Left ventricle myocardium inferior (tissue), 1 donor: ENCODE data around the gene ATP2C2. TPM values are rescaled to one million over a fixed set of nuclear protein-coding genes. Genes with fewer than 3 reads are reported as not detected.

Experiments
- DNase-seq: peaks from one replicate; pipeline ENCODE4 v3.0.0-alpha.2; 2020
- H3K27ac ChIP-seq: fragments of 200-600 bp; replicated peaks from 2 replicates; pipeline ENCODE4 v1.8.0; 2021
- H3K27me3 ChIP-seq: fragments of 200-600 bp; 2 replicates; pipeline ENCODE4 v1.8.0; 2021; ENCODE audit warnings: low read depth
- H3K36me3 ChIP-seq: fragments of 200-600 bp; 2 replicates; pipeline ENCODE4 v1.8.0; 2021
- H3K4me1 ChIP-seq: fragments of 200-600 bp; 2 replicates; pipeline ENCODE4 v1.8.0; 2021
- H3K4me3 ChIP-seq: fragments of 200-600 bp; 2 replicates; pipeline ENCODE4 v1.8.0; 2021; ENCODE audit warnings: mild to moderate bottlenecking, moderate library complexity
- H3K9me3 ChIP-seq: fragments of 200-600 bp; replicated peaks from 2 replicates; pipeline ENCODE4 v1.8.0; 2021
- intact Hi-C: fragments of 100-400 bp; cut with micrococcal nuclease; formaldehyde crosslinking; loops from one replicate; pipeline ENCODE4 v1.11.0; 2022
- total RNA-seq: library from RNA; stranded (reverse); fragmentation: NEBNext Ultra II Directional; extraction: Animal tissue kit (Norgen Biotek cat#: 25700); gene quantifications from one replicate; pipeline ENCODE4 v1.2.1, GENCODE V29; 2021
- TF ChIP-seq, protein P1 (sequence below): fragments of 200-600 bp; IDR thresholded peaks from 2 replicates; pipeline ENCODE4 v1.8.0; 2021; ENCODE audit warnings: antibody characterized with exemption, mild to moderate bottlenecking, borderline replicate concordance
- donor health status: DM: no; HTN: yes; CAD: no; lungs with severe emphysema.

ATP2C2 gene
- total RNA-seq, 1 donor from 2014 or later, result not detected

GRCh38 chr16:84378099-84378498, 9.8 kb downstream of the ATP2C2 start:
- no peak overlapping the region for H3K4me3 ChIP-seq
- TF ChIP-seq, protein P1, sequence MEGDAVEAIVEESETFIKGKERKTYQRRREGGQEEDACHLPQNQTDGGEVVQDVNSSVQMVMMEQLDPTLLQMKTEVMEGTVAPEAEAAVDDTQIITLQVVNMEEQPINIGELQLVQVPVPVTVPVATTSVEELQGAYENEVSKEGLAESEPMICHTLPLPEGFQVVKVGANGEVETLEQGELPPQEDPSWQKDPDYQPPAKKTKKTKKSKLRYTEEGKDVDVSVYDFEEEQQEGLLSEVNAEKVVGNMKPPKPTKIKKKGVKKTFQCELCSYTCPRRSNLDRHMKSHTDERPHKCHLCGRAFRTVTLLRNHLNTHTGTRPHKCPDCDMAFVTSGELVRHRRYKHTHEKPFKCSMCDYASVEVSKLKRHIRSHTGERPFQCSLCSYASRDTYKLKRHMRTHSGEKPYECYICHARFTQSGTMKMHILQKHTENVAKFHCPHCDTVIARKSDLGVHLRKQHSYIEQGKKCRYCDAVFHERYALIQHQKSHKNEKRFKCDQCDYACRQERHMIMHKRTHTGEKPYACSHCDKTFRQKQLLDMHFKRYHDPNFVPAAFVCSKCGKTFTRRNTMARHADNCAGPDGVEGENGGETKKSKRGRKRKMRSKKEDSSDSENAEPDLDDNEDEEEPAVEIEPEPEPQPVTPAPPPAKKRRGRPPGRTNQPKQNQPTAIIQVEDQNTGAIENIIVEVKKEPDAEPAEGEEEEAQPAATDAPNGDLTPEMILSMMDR, result no peak
- H3K27me3 ChIP-seq, result peaks cover 50% of the 10 kb centered on the region
- no peaks in the 10 kb centered on the region for H3K4me1 ChIP-seq
- no peaks in the 10 kb centered on the region for H3K9me3 ChIP-seq
- H3K36me3 ChIP-seq, result no peaks in the 10 kb centered on the region
- no peak for DNase-seq
- H3K27ac ChIP-seq, result no peak overlapping the region
- intact Hi-C loops, result no loop called here

DNA sequence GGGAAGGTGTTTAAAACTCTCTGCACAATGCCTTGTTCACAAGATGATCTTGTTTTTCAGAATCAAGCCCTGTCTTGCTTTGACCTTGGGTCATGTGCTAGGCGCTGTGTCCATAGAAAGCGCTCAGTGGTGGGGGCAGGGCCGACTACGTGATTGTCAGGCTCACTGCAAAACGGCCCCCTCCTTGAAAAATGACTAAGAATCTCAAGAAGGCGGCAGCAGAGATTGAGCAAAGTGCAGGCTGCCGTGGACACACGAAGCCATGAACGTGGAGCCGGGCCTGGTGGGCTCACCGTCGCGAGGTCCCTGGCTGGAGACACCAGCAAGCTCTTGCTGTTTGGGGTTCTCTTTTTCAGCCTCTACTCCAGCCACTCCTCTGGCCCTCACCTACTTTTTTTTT, 10.2 kb downstream of the ATP2C2 start:
- intact Hi-C loops, result no loop called here
- TF ChIP-seq, protein P1, result no peak
- no peaks in the 10 kb centered on the region for H3K4me1 ChIP-seq
- no peak for DNase-seq
- peaks cover 46% of the 10 kb centered on the region for H3K27me3 ChIP-seq
- H3K36me3 ChIP-seq, result no peaks in the 10 kb centered on the region
- no peak overlapping the region for H3K27ac ChIP-seq
- H3K4me3 ChIP-seq, result no peak overlapping the region
- H3K9me3 ChIP-seq, result no peaks in the 10 kb centered on the region

- Histone ChIP-seq H3K27ac (no peak overlapping the region), H3K4me1 (no peaks in the 10 kb centered on the region), H3K27me3 (peaks cover 40% of the 10 kb centered on the region), H3K9me3 (peaks cover 5% of the 10 kb centered on the region), H3K4me3 (no peak overlapping the region), H3K36me3 (no peaks in the 10 kb centered on the region)
- DNase-seq, result no peak
- intact Hi-C loops, result no loop called here
- TF ChIP-seq, protein P1, result no peak
Measured at GRCh38 chr16:84379008-84379708, 10.8 kb downstream of the ATP2C2 start.

DNA sequence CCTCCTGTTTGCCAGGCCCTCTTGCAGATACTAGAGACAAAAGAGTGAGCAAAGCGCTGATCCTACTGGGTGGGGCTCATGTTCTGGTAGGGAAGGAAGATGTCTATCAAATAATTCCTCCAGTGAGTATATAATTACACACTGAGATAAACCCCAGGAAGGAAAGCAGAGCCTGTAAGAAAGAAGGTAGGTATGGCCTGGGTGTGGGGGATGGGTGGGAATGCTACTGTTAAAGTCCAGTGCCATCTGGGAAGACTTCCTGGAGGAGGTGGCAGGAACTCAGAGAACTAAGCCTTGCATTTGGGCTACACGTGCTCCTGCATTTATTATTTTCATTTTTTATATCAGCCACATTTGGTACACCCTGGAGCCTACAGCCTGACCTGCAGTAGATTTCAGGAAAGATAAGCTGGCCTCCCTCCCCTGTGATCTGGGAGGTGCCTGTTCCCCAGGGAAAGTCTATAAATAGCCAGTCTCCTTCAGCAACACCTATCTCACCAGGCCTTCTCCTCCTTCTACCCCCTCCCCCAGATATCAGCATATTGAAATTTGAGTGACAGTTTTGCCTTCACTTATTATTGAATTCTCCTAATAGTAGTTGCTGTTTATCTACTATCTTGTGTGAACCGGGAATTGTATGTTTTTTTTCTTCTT, 11.5 kb downstream of the ATP2C2 start:
- no peak overlapping the region for H3K4me3 ChIP-seq
- H3K27me3 ChIP-seq, result peaks cover 33% of the 10 kb centered on the region
- H3K27ac ChIP-seq, result no peak overlapping the region
- H3K4me1 ChIP-seq, result no peaks in the 10 kb centered on the region
- no peak for DNase-seq
- TF ChIP-seq, protein P1, result no peak
- intact Hi-C loops, result no loop called here
- no peaks in the 10 kb centered on the region for H3K36me3 ChIP-seq
- H3K9me3 ChIP-seq, result peaks cover 12% of the 10 kb centered on the region

GRCh38 chr16:84380405-84380804, 12.1 kb downstream of the ATP2C2 start:
- DNase-seq, result no peak
- intact Hi-C loops, result no loop called here

More at GRCh38 chr16:84380405-84380804, 12.1 kb downstream of the ATP2C2 start:
- Histone ChIP-seq H3K9me3 (peaks cover 18% of the 10 kb centered on the region), H3K4me3 (no peak overlapping the region), H3K27ac (no peak overlapping the region), H3K4me1 (no peaks in the 10 kb centered on the region), H3K27me3 (peaks cover 27% of the 10 kb centered on the region), H3K36me3 (no peaks in the 10 kb centered on the region)
- TF ChIP-seq, protein P1, result no peak
